MCF 10A (cell line): ENCODE data around the gene GNB1L. TPM values are rescaled to one million over a fixed set of nuclear protein-coding genes. Genes with fewer than 3 reads are reported as not detected.

ENCODE experiments used
- BruUV-seq: library from RNA; stranded (reverse); fragments of 400-500 nt; replicated peaks from 2 replicates; lab custom pipeline; 2021; lab: Mats Ljungman, UMichigan
- CTCF ChIA-PET: fragments of 300-600 bp; sonication (Branson Sonifier 250); formaldehyde crosslinking; extraction: SDS; loops from one replicate; lab custom pipeline; 2021; ENCODE audit warnings: antibody characterized with exemption, inconsistent platforms; lab: Yijun Ruan, JAX
- POLR2A ChIA-PET: fragments of 300-600, 350-650 bp; sonication (Branson Sonifier 250); formaldehyde crosslinking; extraction: SDS; loops from one replicate; lab custom pipeline; 2020; ENCODE audit warnings: antibody characterized with exemption, inconsistent platforms; lab: Yijun Ruan, JAX
- DNase-seq: peaks from one replicate; pipeline ENCODE4 v3.0.0-alpha.2; 2018; ENCODE audit not compliant: unreplicated experiment
- H3K27ac Mint-ChIP-seq: one replicate; pipeline ENCODE4 v1.8.0; 2022; ENCODE audit warnings: mild to moderate bottlenecking, low read depth, mixed read lengths; ENCODE audit not compliant: unreplicated experiment
- H3K27me3 Mint-ChIP-seq: one replicate; pipeline ENCODE4 v1.8.0; 2022; ENCODE audit warnings: mixed read lengths; ENCODE audit not compliant: insufficient read depth, unreplicated experiment
- H3K36me3 Mint-ChIP-seq: one replicate; pipeline ENCODE4 v1.8.0; 2022; ENCODE audit warnings: mild to moderate bottlenecking, moderate library complexity, mixed read lengths; ENCODE audit not compliant: insufficient read depth, unreplicated experiment
- H3K4me1 Mint-ChIP-seq: one replicate; pipeline ENCODE4 v1.8.0; 2022; ENCODE audit warnings: mixed read lengths; ENCODE audit not compliant: insufficient read depth, unreplicated experiment
- H3K4me3 Mint-ChIP-seq: one replicate; pipeline ENCODE4 v1.8.0; 2022; ENCODE audit warnings: mild to moderate bottlenecking, moderate library complexity, mixed read lengths; ENCODE audit not compliant: unreplicated experiment
- H3K9me3 Mint-ChIP-seq: one replicate; pipeline ENCODE4 v1.8.0; 2022; ENCODE audit warnings: mixed read lengths; ENCODE audit not compliant: unreplicated experiment
- intact Hi-C: fragments of 100-400 bp; cut with micrococcal nuclease; formaldehyde crosslinking; loops from 2 replicates; pipeline ENCODE4 v1.14.1; 2022
- total RNA-seq: library from RNA; stranded (reverse); gene quantifications from 2 replicates; pipeline ENCODE4 v1.2.3, GENCODE V29; 2022
- TF ChIP-seq, protein P1 (sequence below): fragments of 200-600 bp; IDR thresholded peaks from one replicate; pipeline ENCODE4 v1.8.0; 2022; ENCODE audit warnings: antibody characterized with exemption, mild to moderate bottlenecking; ENCODE audit not compliant: unreplicated experiment

GNB1L gene
- total RNA-seq, 1 experiment from 2014 or later: 4.3 TPM

DNA sequence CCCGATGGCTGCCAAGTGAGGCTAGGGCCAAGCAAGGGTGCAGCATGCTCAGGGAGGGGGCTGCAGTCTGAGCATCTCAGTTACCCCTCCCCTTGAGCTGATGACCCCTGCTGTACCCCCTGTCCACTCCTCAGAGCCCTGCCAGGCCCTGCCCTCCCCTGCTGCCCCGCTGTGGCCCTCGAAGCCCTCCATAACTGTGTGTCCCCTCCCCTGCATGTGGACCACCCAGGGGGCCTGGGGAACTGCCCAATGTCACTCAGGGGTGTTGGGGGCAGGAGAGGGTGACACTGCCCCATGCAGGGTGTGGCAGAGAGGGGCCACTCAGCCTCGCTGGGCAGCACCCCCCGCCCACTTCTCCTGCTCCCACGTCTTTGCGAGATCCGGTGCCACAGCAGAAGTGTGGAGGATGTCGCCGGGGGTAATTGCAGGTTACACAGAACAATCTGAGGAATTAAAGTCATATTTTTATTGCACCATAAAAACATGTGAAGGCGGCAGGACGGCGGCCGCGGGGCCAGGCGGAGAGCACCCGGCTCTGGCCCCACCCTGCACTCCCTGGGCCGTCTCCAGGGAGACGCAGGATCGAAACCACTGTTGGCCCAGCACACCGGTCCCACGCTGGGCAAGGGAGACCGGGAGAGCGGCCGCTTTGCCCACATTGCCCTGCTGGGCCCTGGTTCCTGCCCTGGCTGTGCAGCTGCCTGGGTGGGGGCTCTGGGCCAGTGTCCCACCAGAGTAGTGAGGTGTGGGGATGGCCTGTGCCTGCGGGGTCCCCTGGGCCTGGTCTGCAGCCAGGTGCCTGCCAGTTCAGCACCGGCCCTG, 18.7 kb upstream of the GNB1L start:
- ChIA-PET POLR2A (interaction anchor here (0.7 to 2.0 kb wide), 2 partner anchors 19 to 117 kb away, joined by 3 to 9 read pairs; partner anchors contain the start of genes GNB1L and RTL10), CTCF (interaction anchor here (1.0 kb wide), 1 partner anchor 143 kb away, joined by 6 read pairs; no protein-coding TSS in a partner anchor)
- Mint-ChIP-seq H3K36me3 (peaks cover 7% of the 10 kb centered on the region), H3K4me1 (peaks cover 18% of the 10 kb centered on the region), H3K27me3 (no peaks in the 10 kb centered on the region), H3K4me3 (no peak overlapping the region), H3K9me3 (no peaks in the 10 kb centered on the region), H3K27ac (no peak overlapping the region)
- no peak for DNase-seq
- BruUV-seq: no TSS peak
- intact Hi-C loops: no loop called here
- TF ChIP-seq, protein P1, sequence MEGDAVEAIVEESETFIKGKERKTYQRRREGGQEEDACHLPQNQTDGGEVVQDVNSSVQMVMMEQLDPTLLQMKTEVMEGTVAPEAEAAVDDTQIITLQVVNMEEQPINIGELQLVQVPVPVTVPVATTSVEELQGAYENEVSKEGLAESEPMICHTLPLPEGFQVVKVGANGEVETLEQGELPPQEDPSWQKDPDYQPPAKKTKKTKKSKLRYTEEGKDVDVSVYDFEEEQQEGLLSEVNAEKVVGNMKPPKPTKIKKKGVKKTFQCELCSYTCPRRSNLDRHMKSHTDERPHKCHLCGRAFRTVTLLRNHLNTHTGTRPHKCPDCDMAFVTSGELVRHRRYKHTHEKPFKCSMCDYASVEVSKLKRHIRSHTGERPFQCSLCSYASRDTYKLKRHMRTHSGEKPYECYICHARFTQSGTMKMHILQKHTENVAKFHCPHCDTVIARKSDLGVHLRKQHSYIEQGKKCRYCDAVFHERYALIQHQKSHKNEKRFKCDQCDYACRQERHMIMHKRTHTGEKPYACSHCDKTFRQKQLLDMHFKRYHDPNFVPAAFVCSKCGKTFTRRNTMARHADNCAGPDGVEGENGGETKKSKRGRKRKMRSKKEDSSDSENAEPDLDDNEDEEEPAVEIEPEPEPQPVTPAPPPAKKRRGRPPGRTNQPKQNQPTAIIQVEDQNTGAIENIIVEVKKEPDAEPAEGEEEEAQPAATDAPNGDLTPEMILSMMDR: no peak

GRCh38 chr22:19872779-19873137, 18.1 kb upstream of the GNB1L start:
- H3K4me1 Mint-ChIP-seq: peaks cover 14% of the 10 kb centered on the region
- TF ChIP-seq, protein P1: no peak
- peaks cover 7% of the 10 kb centered on the region for H3K36me3 Mint-ChIP-seq
- DNase-seq: no peak
- no peaks in the 10 kb centered on the region for H3K9me3 Mint-ChIP-seq
- no TSS peak for BruUV-seq
- ChIA-PET CTCF (interaction anchor here (1.0 kb wide), 1 partner anchor 143 kb away, joined by 6 read pairs; no protein-coding TSS in a partner anchor), POLR2A (no interaction called here)
- no peaks in the 10 kb centered on the region for H3K27me3 Mint-ChIP-seq
- no peak overlapping the region for H3K4me3 Mint-ChIP-seq
- H3K27ac Mint-ChIP-seq: no peak overlapping the region
- intact Hi-C loops: no loop called here

GRCh38 chr22:19871845-19872778, 17.4 kb upstream of the GNB1L start:
- H3K36me3 Mint-ChIP-seq: peaks cover 7% of the 10 kb centered on the region
- no peak overlapping the region for H3K27ac Mint-ChIP-seq
- ChIA-PET CTCF (interaction anchor here (1.5 kb wide), 1 partner anchor 141 kb away, joined by 4 read pairs; no protein-coding TSS in a partner anchor), POLR2A (no interaction called here)
- H3K4me3 Mint-ChIP-seq: no peak overlapping the region
- DNase-seq: no peak
- H3K27me3 Mint-ChIP-seq: no peaks in the 10 kb centered on the region
- peaks cover 8% of the 10 kb centered on the region for H3K4me1 Mint-ChIP-seq
- BruUV-seq: no TSS peak
- intact Hi-C loops: no loop called here
- TF ChIP-seq, protein P1: no peak
- H3K9me3 Mint-ChIP-seq: no peaks in the 10 kb centered on the region
